Measurements from ENCODE around the gene TRPM4. TPM values are rescaled to one million over a fixed set of nuclear protein-coding genes. Genes with fewer than 3 reads are reported as not detected.
"Not testable (repeated sequence)": the region's sequence is repeated elsewhere in the genome, so short reads cannot be mapped to it uniquely, and the experiment has no call there.

The TRPM4 gene
- total RNA-seq, 4 donors from 2014 or later: 7.6 to 28.9 (median 18.0) TPM

DNA sequence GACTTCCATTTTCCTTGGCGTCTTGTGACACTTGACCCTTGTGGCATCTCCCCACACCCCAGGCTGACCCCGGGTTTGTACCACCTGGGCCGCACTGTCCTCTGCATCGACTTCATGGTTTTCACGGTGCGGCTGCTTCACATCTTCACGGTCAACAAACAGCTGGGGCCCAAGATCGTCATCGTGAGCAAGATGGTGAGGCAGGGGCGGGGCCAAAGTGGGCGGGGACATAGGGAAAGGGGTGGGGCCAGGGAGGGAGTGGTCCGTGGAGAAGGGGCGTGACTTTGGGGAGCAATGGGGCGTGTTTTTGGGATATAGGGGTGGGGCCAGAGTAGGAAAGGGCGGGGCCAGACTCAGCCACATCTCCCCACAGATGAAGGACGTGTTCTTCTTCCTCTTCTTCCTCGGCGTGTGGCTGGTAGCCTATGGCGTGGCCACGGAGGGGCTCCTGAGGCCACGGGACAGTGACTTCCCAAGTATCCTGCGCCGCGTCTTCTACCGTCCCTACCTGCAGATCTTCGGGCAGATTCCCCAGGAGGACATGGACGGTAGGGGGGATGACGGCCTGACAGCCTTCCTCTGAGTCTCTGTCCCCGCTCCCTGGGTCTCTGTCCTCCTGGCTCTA is 42.8 kb downstream of the TRPM4 start:
- no peak for DNase-seq
- Histone ChIP-seq H3K4me3 (no peak overlapping the region), H3K27me3 (no peaks in the 10 kb centered on the region), H3K27ac (peak overlapping the region in 1 of 4 donors; percentile 11), H3K9me3 (no peaks in the 10 kb centered on the region), H3K36me3 (peaks cover 11 to 68% (median 15%) of the 10 kb centered on the region in 3 donors), H3K4me1 (peaks cover 0 to 20% (median 0%) of the 10 kb centered on the region in 3 donors)
- 83 to 88% methylated on average over 20 to 22 of the region's 29 CpGs for WGBS, 2 donors
- intact Hi-C loops (cut with DNase I): no loop called here
- TF ChIP-seq, protein P1, sequence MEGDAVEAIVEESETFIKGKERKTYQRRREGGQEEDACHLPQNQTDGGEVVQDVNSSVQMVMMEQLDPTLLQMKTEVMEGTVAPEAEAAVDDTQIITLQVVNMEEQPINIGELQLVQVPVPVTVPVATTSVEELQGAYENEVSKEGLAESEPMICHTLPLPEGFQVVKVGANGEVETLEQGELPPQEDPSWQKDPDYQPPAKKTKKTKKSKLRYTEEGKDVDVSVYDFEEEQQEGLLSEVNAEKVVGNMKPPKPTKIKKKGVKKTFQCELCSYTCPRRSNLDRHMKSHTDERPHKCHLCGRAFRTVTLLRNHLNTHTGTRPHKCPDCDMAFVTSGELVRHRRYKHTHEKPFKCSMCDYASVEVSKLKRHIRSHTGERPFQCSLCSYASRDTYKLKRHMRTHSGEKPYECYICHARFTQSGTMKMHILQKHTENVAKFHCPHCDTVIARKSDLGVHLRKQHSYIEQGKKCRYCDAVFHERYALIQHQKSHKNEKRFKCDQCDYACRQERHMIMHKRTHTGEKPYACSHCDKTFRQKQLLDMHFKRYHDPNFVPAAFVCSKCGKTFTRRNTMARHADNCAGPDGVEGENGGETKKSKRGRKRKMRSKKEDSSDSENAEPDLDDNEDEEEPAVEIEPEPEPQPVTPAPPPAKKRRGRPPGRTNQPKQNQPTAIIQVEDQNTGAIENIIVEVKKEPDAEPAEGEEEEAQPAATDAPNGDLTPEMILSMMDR (IDR thresholded peaks at IDR 0.05): no peak
- TF ChIP-seq POLR2A (IDR thresholded peaks at IDR 0.05): no peak

DNA sequence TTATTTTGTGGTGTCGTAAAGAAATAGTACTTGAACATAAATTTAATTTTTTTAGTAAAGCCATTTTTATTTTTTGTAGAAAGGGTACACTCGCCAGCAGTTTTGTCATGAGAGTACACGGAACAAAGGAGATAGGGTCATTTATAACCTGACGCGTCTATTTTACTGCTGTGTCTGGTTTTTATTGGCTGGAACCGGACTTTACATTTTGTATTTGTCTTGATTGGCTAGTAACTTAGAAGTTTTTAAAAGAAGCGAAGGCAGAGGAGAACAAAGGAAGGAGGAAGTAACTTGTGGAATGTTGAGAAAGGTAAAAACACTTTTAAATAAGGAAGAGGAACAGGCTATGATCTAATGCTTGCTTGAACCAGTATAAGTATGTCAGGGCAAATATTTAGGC is 43.5 kb downstream of the TRPM4 start:
- Histone ChIP-seq H3K27ac (peak overlapping the region in 1 of 4 donors; percentile 30), H3K27me3 (no peaks in the 10 kb centered on the region), H3K36me3 (peaks cover 11 to 75% (median 15%) of the 10 kb centered on the region in 3 donors), H3K4me1 (peaks cover 0 to 20% (median 0%) of the 10 kb centered on the region in 3 donors), H3K9me3 (no peaks in the 10 kb centered on the region), H3K4me3 (no peak overlapping the region)
- TF ChIP-seq, protein P1 (IDR thresholded peaks at IDR 0.05): no peak
- no peak for TF ChIP-seq POLR2A (IDR thresholded peaks at IDR 0.05)
- intact Hi-C loops (cut with DNase I): no loop called here
- DNase-seq: no peak
- WGBS, 2 donors: 90 to 95% methylated on average over 7 of the region's 7 CpGs

DNA sequence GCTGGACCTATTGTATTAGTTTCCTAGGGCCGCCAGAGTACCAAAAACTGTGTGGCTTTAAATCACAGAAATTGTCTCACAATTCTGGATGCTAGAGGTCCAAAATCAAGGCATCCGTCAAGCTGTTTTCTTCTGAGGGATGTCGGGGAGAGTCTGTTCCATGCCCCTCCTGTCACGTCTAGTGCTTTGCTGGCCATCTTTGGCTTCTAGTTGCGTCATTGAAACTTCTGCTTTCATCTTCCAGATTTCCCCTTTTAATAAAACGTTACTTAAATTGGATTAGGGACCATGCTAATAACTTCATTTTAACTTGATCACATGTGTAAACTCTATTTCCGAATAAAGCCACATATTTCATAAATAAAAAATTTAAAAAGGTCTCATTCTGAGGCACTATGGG is 47.5 kb downstream of the TRPM4 start:
- H3K9me3 ChIP-seq: no peaks in the 10 kb centered on the region
- no peak for TF ChIP-seq POLR2A (IDR thresholded peaks at IDR 0.05)
- TF ChIP-seq, protein P1 (IDR thresholded peaks at IDR 0.05): no peak
- H3K4me3 ChIP-seq: no peak overlapping the region
- peaks cover 0 to 14% (median 0%) of the 10 kb centered on the region in 3 donors for H3K4me1 ChIP-seq
- H3K36me3 ChIP-seq: peaks cover 12 to 73% (median 15%) of the 10 kb centered on the region in 3 donors
- no peak for DNase-seq
- H3K27ac ChIP-seq: no peak overlapping the region
- intact Hi-C loops (cut with DNase I): no loop called here
- WGBS, 2 donors: 71 to 86% methylated on average over 7 of the region's 7 CpGs
- H3K27me3 ChIP-seq: no peaks in the 10 kb centered on the region

DNA sequence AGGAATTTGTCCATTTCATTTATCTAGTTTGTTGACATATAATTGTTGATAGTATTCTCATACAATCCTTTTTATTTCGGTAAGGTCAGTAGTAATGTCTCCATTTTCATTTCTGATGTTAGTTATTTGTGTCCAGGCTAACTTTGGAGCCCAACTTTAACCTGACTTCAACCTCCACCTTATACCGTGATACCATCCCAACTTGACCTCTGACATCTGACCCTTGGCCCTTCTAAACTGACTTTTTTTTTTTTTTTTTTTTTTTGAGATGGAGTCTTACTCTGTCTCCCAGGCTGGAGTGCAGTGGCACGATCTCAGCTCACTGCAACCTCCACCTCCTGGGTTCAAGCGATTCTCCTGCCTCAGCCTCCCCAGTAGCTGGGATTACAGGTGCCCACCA is 51.9 kb downstream of the TRPM4 start:
- H3K27ac ChIP-seq; H3K27me3 ChIP-seq; intact Hi-C loops (cut with DNase I); H3K9me3 ChIP-seq; DNase-seq; H3K4me3 ChIP-seq: not testable (repeated sequence)
- Histone ChIP-seq H3K36me3 (peaks cover 8 to 49% (median 12%) of the 10 kb centered on the region in 3 donors), H3K4me1 (peaks cover 0 to 19% (median 0%) of the 10 kb centered on the region in 3 donors)
- WGBS, 2 donors: 78 to 88% methylated on average over 2 to 4 of the region's 4 CpGs

DNA sequence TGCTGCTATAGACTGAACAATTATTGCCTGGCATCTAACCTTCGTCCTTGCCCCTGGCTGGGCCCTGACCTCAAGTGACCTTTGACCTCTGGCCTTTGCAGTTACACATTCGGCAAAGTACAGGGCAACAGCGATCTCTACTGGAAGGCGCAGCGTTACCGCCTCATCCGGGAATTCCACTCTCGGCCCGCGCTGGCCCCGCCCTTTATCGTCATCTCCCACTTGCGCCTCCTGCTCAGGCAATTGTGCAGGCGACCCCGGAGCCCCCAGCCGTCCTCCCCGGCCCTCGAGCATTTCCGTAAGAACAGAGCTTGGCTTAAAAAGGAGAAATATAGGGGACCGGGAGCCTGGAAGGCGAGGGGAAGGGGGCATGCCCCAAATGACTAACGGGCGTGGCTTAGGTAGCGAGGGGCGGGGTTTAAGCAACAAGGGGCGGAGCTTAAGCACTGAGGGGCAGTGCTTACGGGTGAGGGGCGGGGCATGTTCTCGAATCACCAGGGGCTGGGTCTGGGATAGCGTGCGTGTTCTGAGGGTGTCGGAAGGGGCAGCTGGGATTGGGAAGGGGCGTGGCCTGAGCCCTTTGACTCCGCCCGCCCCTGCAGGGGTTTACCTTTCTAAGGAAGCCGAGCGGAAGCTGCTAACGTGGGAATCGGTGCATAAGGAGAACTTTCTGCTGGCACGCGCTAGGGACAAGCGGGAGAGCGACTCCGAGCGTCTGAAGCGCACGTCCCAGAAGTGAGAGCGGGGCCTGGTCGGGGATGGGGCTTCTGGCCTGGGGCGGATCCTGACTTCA is 52.7 kb downstream of the TRPM4 start:
- Histone ChIP-seq H3K27me3 (no peaks in the 10 kb centered on the region), H3K4me1 (peaks cover 0 to 17% (median 0%) of the 10 kb centered on the region in 3 donors), H3K9me3 (no peaks in the 10 kb centered on the region), H3K36me3 (peaks cover 8 to 41% (median 12%) of the 10 kb centered on the region in 3 donors), H3K4me3 (peak overlapping the region in 2 of 4 donors; percentile 22 to 32), H3K27ac (no peak overlapping the region)
- TF ChIP-seq POLR2A (IDR thresholded peaks at IDR 0.05): no peak
- TF ChIP-seq, protein P1 (IDR thresholded peaks at IDR 0.05): no peak
- intact Hi-C loops (cut with DNase I): no loop called here
- DNase-seq: no peak
- WGBS, 2 donors: 59 to 69% methylated on average over 38 to 43 of the region's 50 CpGs

Data from esophagus squamous epithelium (tissue), 5 donors.